T-helper 2 cell treated with Interferon-gamma antibody and Interleukin-4, amounts not matched to agents 5 μg/mL and 100 μg/mL, for 36 hours (primary cell): Measurements from ENCODE around the gene OXA1L.

Experiments used
- DNase-seq: peaks from one replicate; pipeline ENCODE4 v3.0.0; 2021; ENCODE audit warnings: low spot score
- H3K27ac Mint-ChIP-seq: one replicate; pipeline ENCODE4 v1.8.0; 2021; ENCODE audit warnings: mild to moderate bottlenecking, mixed read lengths
- H3K27me3 Mint-ChIP-seq: one replicate; pipeline ENCODE4 v1.8.0; 2021; ENCODE audit warnings: low read depth, mixed read lengths
- H3K36me3 Mint-ChIP-seq: one replicate; pipeline ENCODE4 v1.8.0; 2021; ENCODE audit warnings: low read depth, mixed read lengths
- H3K4me1 Mint-ChIP-seq: one replicate; pipeline ENCODE4 v1.8.0; 2021; ENCODE audit warnings: low read depth, mixed read lengths
- H3K4me3 Mint-ChIP-seq: one replicate; pipeline ENCODE4 v1.8.0; 2022; ENCODE audit warnings: mild to moderate bottlenecking, moderate library complexity, mixed read lengths
- H3K9me3 Mint-ChIP-seq: one replicate; pipeline ENCODE4 v1.8.0; 2021; ENCODE audit warnings: mixed read lengths

OXA1L gene

GRCh38 chr14:22819151-22819988 is 52.9 kb downstream of the OXA1L start:
- H3K4me1 Mint-ChIP-seq = peaks cover 26% of the 10 kb centered on the region

GRCh38 chr14:22820731-22821130 is 54.2 kb downstream of the OXA1L start:
- H3K4me1 Mint-ChIP-seq = peaks cover 34% of the 10 kb centered on the region
- peaks cover 11% of the 10 kb centered on the region for H3K27me3 Mint-ChIP-seq
- no peaks in the 10 kb centered on the region for H3K9me3 Mint-ChIP-seq
- no peak overlapping the region for H3K27ac Mint-ChIP-seq
- H3K4me3 Mint-ChIP-seq = no peak overlapping the region
- no peaks in the 10 kb centered on the region for H3K36me3 Mint-ChIP-seq
- DNase-seq = no peak

More at GRCh38 chr14:22819151-22819988, 52.9 kb downstream of the OXA1L start:
- no peak for DNase-seq
- H3K4me3 Mint-ChIP-seq = no peak overlapping the region
- H3K9me3 Mint-ChIP-seq = no peaks in the 10 kb centered on the region
- H3K27ac Mint-ChIP-seq = peak overlapping the region; percentile 21
- H3K27me3 Mint-ChIP-seq = peaks cover 11% of the 10 kb centered on the region
- H3K36me3 Mint-ChIP-seq = no peaks in the 10 kb centered on the region

GRCh38 chr14:22821193-22822015 is 54.9 kb downstream of the OXA1L start:
- DNase-seq = no peak
- peaks cover 11% of the 10 kb centered on the region for H3K27me3 Mint-ChIP-seq
- H3K4me3 Mint-ChIP-seq = no peak overlapping the region
- no peaks in the 10 kb centered on the region for H3K36me3 Mint-ChIP-seq
- no peaks in the 10 kb centered on the region for H3K9me3 Mint-ChIP-seq
- no peak overlapping the region for H3K27ac Mint-ChIP-seq
- peaks cover 33% of the 10 kb centered on the region for H3K4me1 Mint-ChIP-seq

- Mint-ChIP-seq H3K36me3 (no peaks in the 10 kb centered on the region), H3K4me3 (no peak overlapping the region), H3K9me3 (no peaks in the 10 kb centered on the region), H3K4me1 (peaks cover 33% of the 10 kb centered on the region), H3K27me3 (peaks cover 11% of the 10 kb centered on the region), H3K27ac (no peak overlapping the region)
- DNase-seq = no peak
These were observed 55.6 kb downstream of the OXA1L start for GRCh38 chr14:22822016-22822570.
